Mucosa of rectum (tissue), 2 donors: ENCODE measurements around the gene KIAA0753.

Source experiments
- H3K27ac ChIP-seq, 2 donors: one replicate each; pipeline ENCODE4 v1.7.0; 2013; ENCODE audit warnings: inconsistent platforms in 2 of 2, low read depth in 2 of 2, low read length in 2 of 2
- H3K27me3 ChIP-seq, 2 donors: one replicate each; pipeline ENCODE4 v1.7.0; 2013; ENCODE audit warnings: low read length in 2 of 2; ENCODE audit not compliant: control insufficient read depth in 2 of 2, insufficient read depth in 2 of 2
- H3K36me3 ChIP-seq, 2 donors: one replicate each; pipeline ENCODE4 v1.7.0; 2013; ENCODE audit warnings: low read length in 2 of 2; ENCODE audit not compliant: control insufficient read depth in 2 of 2, insufficient read depth in 2 of 2
- H3K4me1 ChIP-seq, 2 donors: one replicate each; pipeline ENCODE4 v1.7.0; 2013; ENCODE audit warnings: low read length in 2 of 2, mild to moderate bottlenecking in 1 of 2; ENCODE audit not compliant: control insufficient read depth in 2 of 2, insufficient read depth in 2 of 2
- H3K4me3 ChIP-seq, 2 donors: one replicate each; pipeline ENCODE4 v1.7.0; 2013; ENCODE audit warnings: low read length in 2 of 2
- H3K9ac ChIP-seq, 2 donors: one replicate each; pipeline ENCODE4 v1.7.0; 2013; ENCODE audit warnings: low read length in 2 of 2, low read depth in 1 of 2, mild to moderate bottlenecking in 1 of 2
- H3K9me3 ChIP-seq, 2 donors: one replicate each; pipeline ENCODE4 v1.7.0; 2013; ENCODE audit warnings: low read length in 2 of 2; ENCODE audit not compliant: control insufficient read depth in 2 of 2
- donor health status: healthy.
- donor health status: Normal muscosa, but diverticular disease.

Gene KIAA0753

DNA sequence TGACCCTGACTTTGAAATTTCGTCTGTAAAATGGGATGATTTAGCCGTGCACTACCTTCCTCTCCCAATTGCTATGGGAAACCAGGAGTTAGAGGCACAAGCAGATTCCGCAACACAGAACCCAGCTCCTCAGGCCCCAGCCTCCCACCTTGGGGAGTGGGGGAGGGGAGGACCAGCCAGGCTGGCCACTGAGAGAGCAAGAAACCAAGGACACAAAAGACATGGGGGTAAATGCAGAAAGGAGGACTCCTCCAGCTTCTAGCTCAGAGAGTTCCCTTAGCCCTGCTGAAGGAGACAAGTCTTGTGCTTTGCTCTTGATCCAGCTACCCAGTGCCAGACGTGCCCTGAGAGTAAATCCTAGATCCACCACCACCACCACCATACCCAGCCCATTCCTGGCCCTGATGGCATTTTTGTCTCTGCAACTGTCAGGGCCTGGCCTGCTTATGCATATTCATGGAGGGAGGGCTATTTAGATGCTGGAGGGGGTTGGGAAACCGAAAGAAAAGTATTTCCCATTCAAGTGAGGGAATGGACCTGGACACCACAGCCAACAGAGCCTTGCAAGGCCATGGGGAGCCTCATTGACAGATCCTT is 110.1 kb downstream of the KIAA0753 start:
- Histone ChIP-seq H3K4me1 (no peaks in the 10 kb centered on the region), H3K27ac (no peak overlapping the region), H3K27me3 (no peaks in the 10 kb centered on the region), H3K9ac (no peak overlapping the region), H3K36me3 (no peaks in the 10 kb centered on the region), H3K4me3 (no peak overlapping the region), H3K9me3 (no peaks in the 10 kb centered on the region)

DNA sequence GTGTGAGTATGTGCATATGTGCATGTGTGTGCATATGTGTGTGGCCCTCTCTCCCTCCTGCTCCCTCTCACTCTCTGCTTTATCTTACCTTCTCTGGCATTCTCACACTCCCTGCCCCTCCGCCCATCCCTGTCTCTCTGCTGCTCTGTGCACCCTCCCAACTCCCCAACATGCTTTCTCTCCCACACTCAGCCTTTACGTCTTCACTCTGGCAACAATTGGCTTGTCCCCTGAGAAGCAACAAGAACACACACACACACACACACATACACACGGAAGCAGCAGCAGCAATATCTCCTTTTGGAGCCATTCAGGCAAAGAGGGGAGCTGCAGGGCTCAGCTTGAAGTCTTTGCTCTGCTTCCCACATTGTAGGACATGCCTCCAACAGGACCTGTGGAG is 112.0 kb downstream of the KIAA0753 start:
- no peak overlapping the region for H3K27ac ChIP-seq
- H3K27me3 ChIP-seq: no peaks in the 10 kb centered on the region
- no peak overlapping the region for H3K4me3 ChIP-seq
- no peaks in the 10 kb centered on the region for H3K4me1 ChIP-seq
- no peaks in the 10 kb centered on the region for H3K9me3 ChIP-seq
- no peaks in the 10 kb centered on the region for H3K36me3 ChIP-seq
- H3K9ac ChIP-seq: no peak overlapping the region
